Endodermal cell (in vitro differentiated cells): ENCODE measurements around the gene AKAP13. TPM values are rescaled to one million over a fixed set of nuclear protein-coding genes. Genes with fewer than 3 reads are reported as not detected.

Source experiments
- DNase-seq: peaks from one replicate; pipeline ENCODE4 v3.0.0-alpha.2; 2017
- H3K27ac ChIP-seq: 2 replicates; pipeline ENCODE4 v1.5.1; 2013; ENCODE audit warnings: mild to moderate bottlenecking, low read depth, low read length, moderate library complexity
- H3K27me3 ChIP-seq: 2 replicates; pipeline ENCODE4 v1.6.1; 2013; ENCODE audit warnings: mild to moderate bottlenecking, low read length, moderate library complexity; ENCODE audit not compliant: insufficient read depth, control insufficient read depth, poor library complexity, severe bottlenecking
- H3K36me3 ChIP-seq: 2 replicates; pipeline ENCODE4 v1.7.0; 2013; ENCODE audit warnings: mild to moderate bottlenecking, low read length, moderate library complexity; ENCODE audit not compliant: control insufficient read depth, insufficient read depth
- H3K4me1 ChIP-seq: one replicate; pipeline ENCODE4 v1.7.0; 2013; ENCODE audit warnings: low read length; ENCODE audit not compliant: control insufficient read depth, insufficient read depth
- H3K4me3 ChIP-seq: 2 replicates; pipeline ENCODE4 v1.5.1; 2013; ENCODE audit warnings: mild to moderate bottlenecking, low read length, moderate library complexity
- H3K9ac ChIP-seq: 2 replicates; pipeline ENCODE4 v1.6.1; 2013; ENCODE audit warnings: mild to moderate bottlenecking, low read length, moderate library complexity; ENCODE audit not compliant: poor library complexity, severe bottlenecking; ENCODE audit errors: extremely low read depth
- H3K9me3 ChIP-seq: 2 replicates; pipeline ENCODE4 v1.6.1; 2013; ENCODE audit warnings: mild to moderate bottlenecking, low read length, moderate library complexity; ENCODE audit not compliant: control insufficient read depth
- H3K27ac Mint-ChIP-seq: 2 replicates; pipeline ENCODE4 v1.8.0; 2020; ENCODE audit warnings: mixed read lengths
- H3K27me3 Mint-ChIP-seq: 2 replicates; pipeline ENCODE4 v1.8.0; 2021; ENCODE audit warnings: mild to moderate bottlenecking, mixed read lengths; ENCODE audit not compliant: insufficient read depth
- H3K36me3 Mint-ChIP-seq: 2 replicates; pipeline ENCODE4 v1.8.0; 2020; ENCODE audit warnings: low read depth, mixed read lengths
- H3K4me1 Mint-ChIP-seq: 2 replicates; pipeline ENCODE4 v1.8.0; 2020; ENCODE audit warnings: mixed read lengths
- H3K4me3 Mint-ChIP-seq: 2 replicates; pipeline ENCODE4 v1.8.0; 2020; ENCODE audit warnings: mild to moderate bottlenecking, moderate library complexity, mixed read lengths
- H3K9me3 Mint-ChIP-seq: 2 replicates; pipeline ENCODE4 v1.8.0; 2020; ENCODE audit warnings: mild to moderate bottlenecking, mixed read lengths
- CTCF ChIP-seq: fragments of 200-600 bp; sonication (generic); conservative IDR thresholded peaks from 2 replicates; pipeline ENCODE4 v1.5.0; 2021; ENCODE audit warnings: antibody characterized with exemption, mild to moderate bottlenecking
- WGBS, 2 experiments: methylation state at CpG; one replicate each; pipeline versions ENCODE4 v1.1.5 to v1.1.7; 2013; ENCODE audit warnings: missing lambda C conversion rate in 2 of 2, mixed read lengths in 1 of 2; ENCODE audit not compliant: insufficient coverage in 1 of 2, insufficient read length in 1 of 2; 5-methylcytosine and 5-hydroxymethylcytosine counted together
- total RNA-seq, 2 donors: library from RNA; stranded (reverse); fragmentation: NEBNext Ultra II Directional in 1 of 2; extraction: Animal tissue kit (Norgen Biotek cat#: 25700) in 1 of 2; gene quantifications; 2 replicates in 1 of 2; 3 replicates in 1 of 2; pipeline ENCODE4 v1.2.1, GENCODE V29; 2021

Gene AKAP13
- total RNA-seq, 2 donors from 2014 or later, result 115 to 131 TPM

GRCh38 chr15:85676342-85677098 is 296.1 kb downstream of the AKAP13 start:
- no peaks in the 10 kb centered on the region for H3K27me3 Mint-ChIP-seq
- peaks cover 46% of the 10 kb centered on the region for H3K36me3 Mint-ChIP-seq
- H3K27ac Mint-ChIP-seq, result no peak overlapping the region
- 95 to 100% methylated on average over 4 to 9 of the region's 9 CpGs for WGBS, 2 experiments
- no peak for TF ChIP-seq CTCF
- no peaks in the 10 kb centered on the region for H3K9me3 Mint-ChIP-seq
- Histone ChIP-seq H3K4me1 (no peaks in the 10 kb centered on the region), H3K36me3 (peaks cover 81% of the 10 kb centered on the region), H3K9me3 (no peaks in the 10 kb centered on the region), H3K27ac (no peak overlapping the region), H3K9ac (no peak overlapping the region), H3K27me3 (no peaks in the 10 kb centered on the region), H3K4me3 (no peak overlapping the region)
- no peaks in the 10 kb centered on the region for H3K4me1 Mint-ChIP-seq
- H3K4me3 Mint-ChIP-seq, result no peak overlapping the region
- DNase-seq, result no peak

- no peak overlapping the region for H3K9ac ChIP-seq
- no peak overlapping the region for H3K27ac ChIP-seq
- H3K27me3 ChIP-seq, result no peaks in the 10 kb centered on the region
- H3K27ac Mint-ChIP-seq, result no peak overlapping the region
- H3K36me3 Mint-ChIP-seq, result peaks cover 42% of the 10 kb centered on the region
- no peaks in the 10 kb centered on the region for H3K9me3 Mint-ChIP-seq
- H3K4me1 Mint-ChIP-seq, result peaks cover 7% of the 10 kb centered on the region
- no peak for TF ChIP-seq CTCF
- H3K4me1 ChIP-seq, result no peaks in the 10 kb centered on the region
- H3K27me3 Mint-ChIP-seq, result no peaks in the 10 kb centered on the region
- peaks cover 77% of the 10 kb centered on the region for H3K36me3 ChIP-seq
- no peak overlapping the region for H3K4me3 Mint-ChIP-seq
- no peak for DNase-seq
- 93 to 96% methylated on average over 4 of the region's 4 CpGs for WGBS, 2 experiments
- no peaks in the 10 kb centered on the region for H3K9me3 ChIP-seq
- H3K4me3 ChIP-seq, result no peak overlapping the region
Observed at GRCh38 chr15:85679231-85679630, 298.8 kb downstream of the AKAP13 start.

- Mint-ChIP-seq H3K4me1 (peaks cover 7% of the 10 kb centered on the region), H3K36me3 (peaks cover 43% of the 10 kb centered on the region), H3K27ac (no peak overlapping the region), H3K9me3 (no peaks in the 10 kb centered on the region), H3K27me3 (no peaks in the 10 kb centered on the region), H3K4me3 (no peak overlapping the region)
- Histone ChIP-seq H3K9ac (no peak overlapping the region), H3K27ac (no peak overlapping the region), H3K27me3 (no peaks in the 10 kb centered on the region), H3K9me3 (no peaks in the 10 kb centered on the region), H3K4me3 (no peak overlapping the region), H3K36me3 (peaks cover 81% of the 10 kb centered on the region), H3K4me1 (no peaks in the 10 kb centered on the region)
- TF ChIP-seq CTCF, result no peak
- 95 to 100% methylated on average over 1 to 3 of the region's 4 CpGs for WGBS, 2 experiments
- no peak for DNase-seq
Observed at GRCh38 chr15:85681386-85681785, 301.0 kb downstream of the AKAP13 start.
